ENCODE data around the gene POFUT1. TPM values are rescaled to one million over a fixed set of nuclear protein-coding genes. Genes with fewer than 3 reads are reported as not detected.

The POFUT1 gene
- total RNA-seq, 1 experiment from 2014 or later, result 29.4 TPM

GRCh38 chr20:32158943-32159660 lies 48.6 kb upstream of the POFUT1 start (continued):
- no peak for TF ChIP-seq ZNF263 (CRISPR knock-in tag; IDR thresholded peaks at IDR 0.05; ENCODE audit: low read depth)
- no peak for TF ChIP-seq ZMAT4 (CRISPR knock-in tag; IDR thresholded peaks at IDR 0.05)
- TF ChIP-seq MXD4 (CRISPR knock-in tag; IDR thresholded peaks at IDR 0.05; ENCODE audit: borderline replicate concordance), result no peak
- TF ChIP-seq SOX15 (CRISPR knock-in tag; IDR thresholded peaks at IDR 0.05), result no peak
- TF ChIP-seq TCF7 (CRISPR knock-in tag; IDR thresholded peaks at IDR 0.05; ENCODE audit: low read depth), result no peak
- TF ChIP-seq ELF4 (CRISPR knock-in tag; IDR thresholded peaks at IDR 0.05; ENCODE audit: low read depth), result no peak
- no peak for TF ChIP-seq ZNF219 (CRISPR knock-in tag; IDR thresholded peaks at IDR 0.05; ENCODE audit: borderline replicate concordance)
- TF ChIP-seq USF1 (CRISPR knock-in tag; IDR thresholded peaks at IDR 0.05), result no peak

- no peak for ATAC-seq
- no peaks in the 10 kb centered on the region for H3K9me3 Mint-ChIP-seq
- no peak overlapping the region for H3K4me3 Mint-ChIP-seq
- ChIA-PET POLR2A (no interaction called here), CTCF (no interaction called here)
- H3K4me1 Mint-ChIP-seq, result no peaks in the 10 kb centered on the region
- peaks cover 50% of the 10 kb centered on the region for H3K36me3 Mint-ChIP-seq
- H3K27ac Mint-ChIP-seq, result no peak overlapping the region
- H3K27me3 Mint-ChIP-seq (ENCODE audit: low read depth), result no peaks in the 10 kb centered on the region
- no peak for DNase-seq (ENCODE audit: low spot score)
- TF ChIP-seq SP1 (CRISPR knock-in tag; conservative IDR thresholded peaks at IDR 0.05), result no peak
- TF ChIP-seq NR2C2 (CRISPR knock-in tag; IDR thresholded peaks at IDR 0.05), result no peak
- no peak for TF ChIP-seq ZNF121 (CRISPR knock-in tag; IDR thresholded peaks at IDR 0.05)
- TF ChIP-seq, protein P1, sequence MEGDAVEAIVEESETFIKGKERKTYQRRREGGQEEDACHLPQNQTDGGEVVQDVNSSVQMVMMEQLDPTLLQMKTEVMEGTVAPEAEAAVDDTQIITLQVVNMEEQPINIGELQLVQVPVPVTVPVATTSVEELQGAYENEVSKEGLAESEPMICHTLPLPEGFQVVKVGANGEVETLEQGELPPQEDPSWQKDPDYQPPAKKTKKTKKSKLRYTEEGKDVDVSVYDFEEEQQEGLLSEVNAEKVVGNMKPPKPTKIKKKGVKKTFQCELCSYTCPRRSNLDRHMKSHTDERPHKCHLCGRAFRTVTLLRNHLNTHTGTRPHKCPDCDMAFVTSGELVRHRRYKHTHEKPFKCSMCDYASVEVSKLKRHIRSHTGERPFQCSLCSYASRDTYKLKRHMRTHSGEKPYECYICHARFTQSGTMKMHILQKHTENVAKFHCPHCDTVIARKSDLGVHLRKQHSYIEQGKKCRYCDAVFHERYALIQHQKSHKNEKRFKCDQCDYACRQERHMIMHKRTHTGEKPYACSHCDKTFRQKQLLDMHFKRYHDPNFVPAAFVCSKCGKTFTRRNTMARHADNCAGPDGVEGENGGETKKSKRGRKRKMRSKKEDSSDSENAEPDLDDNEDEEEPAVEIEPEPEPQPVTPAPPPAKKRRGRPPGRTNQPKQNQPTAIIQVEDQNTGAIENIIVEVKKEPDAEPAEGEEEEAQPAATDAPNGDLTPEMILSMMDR (IDR thresholded peaks at IDR 0.05), result no peak
- TF ChIP-seq ZNF138 (CRISPR knock-in tag; conservative IDR thresholded peaks at IDR 0.05), result no peak
- no peak for TF ChIP-seq NFATC4 (CRISPR knock-in tag; IDR thresholded peaks at IDR 0.05)
- TF ChIP-seq USF1 (CRISPR knock-in tag; IDR thresholded peaks at IDR 0.05), result no peak
- no peak for TF ChIP-seq TCF7 (CRISPR knock-in tag; IDR thresholded peaks at IDR 0.05; ENCODE audit: low read depth)
- TF ChIP-seq FOXK1 (CRISPR knock-in tag; IDR thresholded peaks at IDR 0.05), result no peak
- TF ChIP-seq, protein P2, sequence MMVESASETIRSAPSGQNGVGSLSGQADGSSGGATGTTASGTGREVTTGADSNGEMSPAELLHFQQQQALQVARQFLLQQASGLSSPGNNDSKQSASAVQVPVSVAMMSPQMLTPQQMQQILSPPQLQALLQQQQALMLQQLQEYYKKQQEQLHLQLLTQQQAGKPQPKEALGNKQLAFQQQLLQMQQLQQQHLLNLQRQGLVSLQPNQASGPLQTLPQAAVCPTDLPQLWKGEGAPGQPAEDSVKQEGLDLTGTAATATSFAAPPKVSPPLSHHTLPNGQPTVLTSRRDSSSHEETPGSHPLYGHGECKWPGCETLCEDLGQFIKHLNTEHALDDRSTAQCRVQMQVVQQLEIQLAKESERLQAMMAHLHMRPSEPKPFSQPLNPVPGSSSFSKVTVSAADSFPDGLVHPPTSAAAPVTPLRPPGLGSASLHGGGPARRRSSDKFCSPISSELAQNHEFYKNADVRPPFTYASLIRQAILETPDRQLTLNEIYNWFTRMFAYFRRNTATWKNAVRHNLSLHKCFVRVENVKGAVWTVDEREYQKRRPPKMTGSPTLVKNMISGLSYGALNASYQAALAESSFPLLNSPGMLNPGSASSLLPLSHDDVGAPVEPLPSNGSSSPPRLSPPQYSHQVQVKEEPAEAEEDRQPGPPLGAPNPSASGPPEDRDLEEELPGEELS (CRISPR knock-in tag; IDR thresholded peaks at IDR 0.05), result no peak
- no peak for TF ChIP-seq ZBTB43 (CRISPR knock-in tag; IDR thresholded peaks at IDR 0.05)
- no peak for TF ChIP-seq ATF1 (CRISPR knock-in tag; IDR thresholded peaks at IDR 0.05)
- TF ChIP-seq, protein P3, sequence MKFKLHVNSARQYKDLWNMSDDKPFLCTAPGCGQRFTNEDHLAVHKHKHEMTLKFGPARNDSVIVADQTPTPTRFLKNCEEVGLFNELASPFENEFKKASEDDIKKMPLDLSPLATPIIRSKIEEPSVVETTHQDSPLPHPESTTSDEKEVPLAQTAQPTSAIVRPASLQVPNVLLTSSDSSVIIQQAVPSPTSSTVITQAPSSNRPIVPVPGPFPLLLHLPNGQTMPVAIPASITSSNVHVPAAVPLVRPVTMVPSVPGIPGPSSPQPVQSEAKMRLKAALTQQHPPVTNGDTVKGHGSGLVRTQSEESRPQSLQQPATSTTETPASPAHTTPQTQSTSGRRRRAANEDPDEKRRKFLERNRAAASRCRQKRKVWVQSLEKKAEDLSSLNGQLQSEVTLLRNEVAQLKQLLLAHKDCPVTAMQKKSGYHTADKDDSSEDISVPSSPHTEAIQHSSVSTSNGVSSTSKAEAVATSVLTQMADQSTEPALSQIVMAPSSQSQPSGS (CRISPR knock-in tag; IDR thresholded peaks at IDR 0.05; ENCODE audit: borderline replicate concordance, low read depth), result no peak
- TF ChIP-seq MLX (CRISPR knock-in tag; IDR thresholded peaks at IDR 0.05), result no peak
- TF ChIP-seq ZNF317 (CRISPR knock-in tag; IDR thresholded peaks at IDR 0.05; ENCODE audit: borderline replicate concordance, low read depth), result no peak
- no peak for TF ChIP-seq SMAD3 (CRISPR knock-in tag; IDR thresholded peaks at IDR 0.05; ENCODE audit: borderline replicate concordance)
- TF ChIP-seq ZNF396 (CRISPR knock-in tag; IDR thresholded peaks at IDR 0.05; ENCODE audit: borderline replicate concordance), result no peak
These were observed 47.9 kb upstream of the POFUT1 start for GRCh38 chr20:32159766-32160221.
